ENCODE results near the gene SLC38A3.
A peak's percentile ranks its signal among the peaks of the same experiment; 100 is the strongest.

Gene SLC38A3

GRCh38 chr3:50269977-50270413, 64.9 kb downstream of the SLC38A3 start:
- H3K4me2 ChIP-seq (ENCODE audit: low read length): peak overlapping the region; percentile 63
- no peaks in the 10 kb centered on the region for H3K9me3 ChIP-seq (ENCODE audit: control insufficient read depth, low read length)
- peaks cover 10% of the 10 kb centered on the region for H3K79me2 ChIP-seq
- H3K27me3 ChIP-seq (ENCODE audit: control insufficient read depth, insufficient read depth, low read length): no peaks in the 10 kb centered on the region
- no peak overlapping the region for H3K4me3 ChIP-seq (ENCODE audit: low read depth, low read length)
- peak overlapping the region; percentile 98 for H3K27ac ChIP-seq
- no peak for TF ChIP-seq CTCF (IDR thresholded peaks at IDR 0.05)
- no peak overlapping the region for H2AFZ ChIP-seq
- no peak overlapping the region for H3K9ac ChIP-seq
- H3K4me1 ChIP-seq: peaks cover 81% of the 10 kb centered on the region
- no peaks in the 10 kb centered on the region for H3K36me3 ChIP-seq (ENCODE audit: control insufficient read depth, insufficient read depth, low read length)

- Histone ChIP-seq H3K4me1 (peaks cover 74% of the 10 kb centered on the region), H3K79me2 (peaks cover 10% of the 10 kb centered on the region), H3K9ac (peak overlapping the region; percentile 81), H3K4me2 (ENCODE audit: low read length) (peak overlapping the region; percentile 63), H2AFZ (peak overlapping the region; percentile 85), H3K27me3 (ENCODE audit: control insufficient read depth, insufficient read depth, low read length) (no peaks in the 10 kb centered on the region), H3K4me3 (ENCODE audit: low read depth, low read length) (peak overlapping the region; percentile 39), H3K9me3 (ENCODE audit: control insufficient read depth, low read length) (no peaks in the 10 kb centered on the region), H3K36me3 (ENCODE audit: control insufficient read depth, insufficient read depth, low read length) (no peaks in the 10 kb centered on the region), H3K27ac (peak overlapping the region; percentile 98)
- no peak for TF ChIP-seq CTCF (IDR thresholded peaks at IDR 0.05)
Measured at GRCh38 chr3:50270422-50271224, 65.6 kb downstream of the SLC38A3 start.
